HFF-Myc (cell line): ENCODE results near the gene UBE4B.
A peak's percentile ranks its signal among the peaks of the same experiment; 100 is the strongest.
"Not testable (repeated sequence)": the region's sequence is repeated elsewhere in the genome, so short reads cannot be mapped to it uniquely, and the experiment has no call there.

ENCODE experiments used
- DNase-seq: peaks from one replicate; pipeline ENCODE4 v3.0.0-alpha.2; 2011; ENCODE audit warnings: low read depth; ENCODE audit errors: extremely low read depth
- H3K4me3 ChIP-seq: replicated peaks from 2 replicates; pipeline ENCODE4 v1.5.1; 2011; ENCODE audit warnings: low read depth, mild to moderate bottlenecking, control low read depth, low read length
- CTCF ChIP-seq: IDR thresholded peaks from 2 replicates; pipeline ENCODE4 v1.5.1; 2012; ENCODE audit warnings: mild to moderate bottlenecking, low read depth, low read length, control low read depth; ENCODE audit errors: missing control alignments

UBE4B gene

GRCh38 chr1:9993561-9994075 lies 39.1 kb upstream of the UBE4B start:
- TF ChIP-seq CTCF: no peak
- DNase-seq: no peak
- H3K4me3 ChIP-seq: no peak overlapping the region

DNA sequence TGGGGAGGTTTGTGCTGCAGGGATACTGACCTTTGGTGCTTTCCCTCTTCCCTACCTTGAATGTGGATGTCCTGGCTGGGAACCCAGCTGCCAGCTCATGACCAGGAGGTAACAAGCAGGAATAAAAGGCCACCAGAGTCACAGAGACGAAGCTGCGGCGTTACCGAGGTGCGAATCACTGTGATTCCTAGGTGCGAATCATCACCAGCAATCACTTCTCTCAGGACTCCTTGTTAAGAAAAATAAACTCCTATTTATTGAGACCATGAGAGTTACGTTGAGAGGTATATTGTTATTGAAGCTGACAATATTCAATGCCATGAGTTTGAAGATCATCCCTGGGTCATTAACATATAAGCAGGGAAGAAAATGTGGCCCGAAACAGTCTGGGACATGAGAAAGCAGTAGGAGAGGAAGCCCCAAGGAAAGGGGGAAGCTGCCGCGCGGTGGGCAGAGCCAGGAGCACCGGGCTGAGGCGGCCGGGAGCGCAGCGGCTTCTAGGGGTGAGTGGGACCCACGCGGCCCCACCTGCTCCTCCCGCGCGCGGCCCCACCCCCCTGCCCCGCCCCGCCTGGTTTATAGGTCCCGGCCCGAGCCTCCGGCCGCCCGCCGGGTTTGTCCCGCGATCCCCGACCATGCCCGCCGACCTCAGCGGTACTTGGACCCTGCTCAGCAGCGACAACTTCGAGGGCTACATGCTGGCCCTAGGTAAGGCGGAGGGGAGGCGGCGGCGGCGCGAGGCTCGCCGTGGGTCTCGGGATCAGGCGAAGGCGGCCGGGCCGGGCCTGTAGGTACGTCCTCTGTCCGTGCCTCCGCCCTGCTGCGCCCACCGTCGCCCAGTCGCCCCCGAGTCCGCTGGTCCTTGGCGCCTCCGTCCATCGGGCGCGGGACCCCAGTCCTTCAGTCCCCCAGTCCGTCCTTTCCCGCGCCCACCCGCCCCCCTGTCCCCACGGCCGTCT lies 35.9 kb upstream of the UBE4B start, which contains the start of gene RBP7:
Gene RBP7, plus strand, starts transcription at position 605 of the 959 bp plus-strand sequence. Its CDS starts 31 bp downstream, at position 636.
- DNase-seq: no peak
- peak within 1 kb of the TSS; percentile 25 for H3K4me3 ChIP-seq
- no peak for TF ChIP-seq CTCF

DNA sequence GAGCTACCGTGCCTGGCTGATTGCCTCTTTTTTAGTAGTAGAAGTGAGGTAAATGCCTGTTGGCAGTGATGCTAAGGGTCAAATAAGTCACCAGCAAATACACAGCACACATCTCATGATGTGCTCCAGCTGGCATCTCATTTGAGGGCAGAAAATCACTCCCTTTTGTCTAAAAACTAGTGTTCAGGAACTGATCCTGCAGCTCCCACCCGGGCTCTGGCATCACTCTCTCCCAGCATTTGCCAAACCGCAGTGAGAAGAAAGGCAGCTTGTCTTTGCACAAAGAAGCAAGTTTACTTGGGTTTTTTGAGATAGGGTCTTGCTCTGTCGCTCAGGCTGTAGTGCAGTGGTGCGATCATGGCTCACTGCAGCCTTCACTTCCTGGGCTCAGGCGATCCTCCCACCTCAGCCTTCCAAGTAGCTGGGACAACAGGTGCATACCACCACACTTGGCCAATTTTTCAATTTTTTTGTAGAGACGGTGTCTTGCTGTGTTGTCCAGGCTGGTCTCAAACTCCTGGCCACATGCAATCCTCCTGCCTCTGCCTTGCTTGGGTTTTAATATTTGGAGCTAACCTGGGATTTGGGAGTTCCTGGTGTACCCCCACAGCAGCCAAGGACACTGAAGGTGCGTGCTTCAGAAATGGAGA lies 31.6 kb upstream of the UBE4B start:
- TF ChIP-seq CTCF: no peak
- no peak for DNase-seq
- H3K4me3 ChIP-seq: no peak overlapping the region

DNA sequence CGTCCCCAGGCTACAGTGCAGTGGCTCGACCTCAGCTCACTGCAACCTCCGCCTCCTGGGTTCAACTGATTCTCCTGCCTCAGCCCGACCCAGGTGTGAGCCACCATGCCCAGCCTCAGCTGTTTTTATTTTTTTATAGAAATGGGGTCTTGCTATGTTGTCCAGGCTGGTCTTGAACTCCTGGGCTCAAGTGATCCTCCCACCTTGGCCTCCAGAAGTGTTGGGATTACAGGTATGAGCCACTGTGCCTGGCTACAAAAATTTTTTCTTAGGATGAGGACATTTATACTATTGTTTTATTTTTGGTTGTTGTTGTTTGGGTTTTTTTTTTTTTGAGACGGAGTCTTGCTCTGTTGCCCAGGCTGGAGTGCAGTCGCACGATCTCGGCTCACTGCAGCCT lies 27.5 kb upstream of the UBE4B start:
- not testable (repeated sequence) for H3K4me3 ChIP-seq, DNase-seq

DNA sequence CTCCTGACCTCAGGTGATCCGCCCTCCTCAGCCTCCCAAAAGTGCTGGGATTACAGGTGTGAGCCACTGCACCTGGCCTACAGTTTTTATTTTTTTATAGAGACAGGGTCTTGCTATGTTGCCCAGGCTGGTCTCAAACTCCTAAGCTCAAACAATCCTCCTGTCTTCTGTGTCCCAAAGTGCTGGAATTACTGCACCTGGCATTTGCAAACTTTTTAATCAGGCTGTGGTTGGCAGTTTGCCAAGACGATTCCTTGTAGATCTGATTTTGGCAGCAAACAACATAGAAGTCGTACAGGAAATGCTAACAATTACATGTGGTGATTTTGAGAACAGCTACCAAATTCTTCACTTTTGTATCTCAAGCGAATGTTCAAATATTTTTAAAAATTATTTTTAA lies 25.6 kb upstream of the UBE4B start:
- H3K4me3 ChIP-seq: no peak overlapping the region
- no peak for TF ChIP-seq CTCF
- no peak for DNase-seq

- H3K4me3 ChIP-seq: no peak overlapping the region
- no peak for DNase-seq
- TF ChIP-seq CTCF: no peak
Measured at GRCh38 chr1:10014016-10014415, 18.7 kb upstream of the UBE4B start.

DNA sequence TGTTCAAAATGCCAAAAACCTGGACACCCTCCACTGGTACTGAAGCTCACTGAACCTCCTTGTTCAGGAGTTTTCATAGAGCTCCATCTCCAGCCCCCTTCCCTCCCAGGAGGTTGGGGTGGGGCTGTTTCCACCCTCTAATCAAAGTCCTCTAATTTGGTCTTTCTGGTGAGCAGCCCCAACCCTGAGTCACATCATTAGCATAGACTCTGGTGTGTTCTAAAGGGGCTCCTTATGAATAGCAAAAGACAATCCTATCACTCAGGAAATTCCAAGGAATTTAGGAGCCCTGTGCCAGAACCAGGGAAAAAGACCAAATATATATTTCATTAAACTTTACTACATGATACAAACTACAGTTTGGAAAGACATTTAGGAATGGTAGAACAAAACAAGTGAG lies 13.2 kb upstream of the UBE4B start:
- DNase-seq: no peak
- no peak overlapping the region for H3K4me3 ChIP-seq
- TF ChIP-seq CTCF: no peak
